WTC11 (cell line): ENCODE results near the gene MOV10L1. TPM values are rescaled to one million over a fixed set of nuclear protein-coding genes. Genes with fewer than 3 reads are reported as not detected.

Experiments
- ATAC-seq: fragments of 200-7000 bp; cut with Tn5 transposase; 2 replicates; pipeline ENCODE4 v1.10.0; 2021; ENCODE audit warnings: mild to moderate bottlenecking, moderate library complexity
- CTCF ChIA-PET: fragments of 300-600 bp; sonication (Branson Sonifier 250); formaldehyde crosslinking; loops from one replicate; lab custom pipeline; 2021; ENCODE audit warnings: antibody characterized with exemption; lab: Charles Lee
- POLR2A ChIA-PET: fragments of 350-600 bp; sonication (Branson Sonifier 250); formaldehyde crosslinking; loops from one replicate; lab custom pipeline; 2021; ENCODE audit warnings: antibody characterized with exemption; lab: Charles Lee
- DNase-seq: peaks from one replicate; pipeline ENCODE4 v3.0.0; 2021; ENCODE audit warnings: low spot score
- H3K27ac Mint-ChIP-seq: 2 replicates; pipeline ENCODE4 v1.8.0; 2021; ENCODE audit warnings: mixed read lengths
- H3K27me3 Mint-ChIP-seq: 2 replicates; pipeline ENCODE4 v1.8.0; 2021; ENCODE audit warnings: low read depth, mild to moderate bottlenecking, moderate library complexity, mixed read lengths
- H3K36me3 Mint-ChIP-seq: 2 replicates; pipeline ENCODE4 v1.8.0; 2021; ENCODE audit warnings: mixed read lengths
- H3K4me1 Mint-ChIP-seq: 2 replicates; pipeline ENCODE4 v1.8.0; 2022; ENCODE audit warnings: mixed read lengths
- H3K4me3 Mint-ChIP-seq: 2 replicates; pipeline ENCODE4 v1.8.0; 2021; ENCODE audit warnings: mild to moderate bottlenecking, moderate library complexity, mixed read lengths
- H3K9me3 Mint-ChIP-seq: 2 replicates; pipeline ENCODE4 v1.8.0; 2021; ENCODE audit warnings: mixed read lengths
- ATF2 ChIP-seq: sonication (generic); formaldehyde crosslinking; IDR thresholded peaks from 2 replicates; pipeline ENCODE4 v1.8.1; 2022; ENCODE audit warnings: low read depth, missing genetic modification reagents, borderline replicate concordance
- E2F5 ChIP-seq: sonication (generic); formaldehyde crosslinking; IDR thresholded peaks from 2 replicates; pipeline ENCODE4 v1.8.1; 2022; ENCODE audit warnings: mild to moderate bottlenecking, moderate library complexity, missing genetic modification reagents
- HMGA2 ChIP-seq: fragments of 250-450 bp; sonication (Bioruptor Pico); IDR thresholded peaks from 2 replicates; pipeline ENCODE4 v1.4.0; 2021; ENCODE audit warnings: mild to moderate bottlenecking, moderate library complexity
- IRF1 ChIP-seq: sonication (generic); formaldehyde crosslinking; IDR thresholded peaks from 2 replicates; pipeline ENCODE4 v1.8.0; 2023; ENCODE audit warnings: missing genetic modification reagents
- IRF2 ChIP-seq: sonication (generic); formaldehyde crosslinking; IDR thresholded peaks from 2 replicates; pipeline ENCODE4 v1.8.0; 2022; ENCODE audit warnings: low read depth, missing genetic modification reagents, borderline replicate concordance
- MLX ChIP-seq: sonication (generic); formaldehyde crosslinking; IDR thresholded peaks from 2 replicates; pipeline ENCODE4 v1.8.1; 2023; ENCODE audit warnings: mild to moderate bottlenecking, missing genetic modification reagents, moderate library complexity
- PREB ChIP-seq: sonication (generic); formaldehyde crosslinking; IDR thresholded peaks from 2 replicates; pipeline ENCODE4 v1.8.1; 2022; ENCODE audit warnings: mild to moderate bottlenecking, missing genetic modification reagents, moderate library complexity, borderline replicate concordance
- RELA ChIP-seq: sonication (generic); formaldehyde crosslinking; IDR thresholded peaks from 2 replicates; pipeline ENCODE4 v1.8.1; 2022; ENCODE audit warnings: missing genetic modification reagents, mild to moderate bottlenecking, borderline replicate concordance
- TCF7 ChIP-seq: sonication (generic); formaldehyde crosslinking; IDR thresholded peaks from 2 replicates; pipeline ENCODE4 v1.8.0; 2022; ENCODE audit warnings: mild to moderate bottlenecking, low read depth, missing genetic modification reagents, moderate library complexity
- TEAD4 ChIP-seq: sonication (generic); formaldehyde crosslinking; IDR thresholded peaks from 2 replicates; pipeline ENCODE4 v1.8.0; 2022; ENCODE audit warnings: mild to moderate bottlenecking, missing genetic modification reagents
- TP53 ChIP-seq: sonication (generic); formaldehyde crosslinking; IDR thresholded peaks from 2 replicates; pipeline ENCODE4 v1.8.1; 2023; ENCODE audit warnings: mild to moderate bottlenecking, missing genetic modification reagents
- USF1 ChIP-seq: sonication (generic); formaldehyde crosslinking; IDR thresholded peaks from 2 replicates; pipeline ENCODE4 v1.8.0; 2022; ENCODE audit warnings: mild to moderate bottlenecking, missing genetic modification reagents
- ZBTB21 ChIP-seq: sonication (generic); formaldehyde crosslinking; IDR thresholded peaks from 2 replicates; pipeline ENCODE4 v1.8.1; 2023; ENCODE audit warnings: mild to moderate bottlenecking, missing genetic modification reagents, borderline replicate concordance
- ZMAT4 ChIP-seq: fragments of 250-450 bp; sonication (Bioruptor Pico); IDR thresholded peaks from 2 replicates; pipeline ENCODE4 v1.9.0; 2021; ENCODE audit warnings: mild to moderate bottlenecking
- ZNF425 ChIP-seq: fragments of 250-450 bp; sonication (Bioruptor Pico); conservative IDR thresholded peaks from 2 replicates; pipeline ENCODE4 v1.9.0; 2021; ENCODE audit warnings: mild to moderate bottlenecking
- ZNF512 ChIP-seq: sonication (generic); formaldehyde crosslinking; IDR thresholded peaks from 2 replicates; pipeline ENCODE4 v1.8.1; 2022; ENCODE audit warnings: missing genetic modification reagents, borderline replicate concordance
- ZSCAN18 ChIP-seq: fragments of 250-450 bp; sonication (Bioruptor Pico); IDR thresholded peaks from 2 replicates; pipeline ENCODE4 v2.1.2; 2022; ENCODE audit warnings: mild to moderate bottlenecking, moderate library complexity
- total RNA-seq: library from RNA; stranded (reverse); gene quantifications from 3 replicates; pipeline ENCODE4 v1.2.3, GENCODE V29; 2021

Gene MOV10L1
- total RNA-seq, 1 experiment from 2014 or later: not detected

- TF ChIP-seq ZMAT4 (CRISPR knock-in tag) (no peak), RELA (no peak), IRF1 (no peak), TCF7 (CRISPR knock-in tag) (no peak), TEAD4 (CRISPR knock-in tag) (no peak)
- TF ChIP-seq, all 79 proteins: peak for 0
Observed at GRCh38 chr22:50190941-50191741, 101.3 kb downstream of the MOV10L1 start (continued).

GRCh38 chr22:50192436-50193204 is 102.8 kb downstream of the MOV10L1 start:
- peak overlapping the region; percentile 60; the same call in 1 of the 2 replicates for H3K27ac Mint-ChIP-seq
- POLR2A ChIA-PET: no interaction called here

GRCh38 chr22:50193621-50194020 is 103.8 kb downstream of the MOV10L1 start:
- no peak overlapping the region for H3K4me3 Mint-ChIP-seq
- CTCF ChIA-PET: no interaction called here
- POLR2A ChIA-PET: no interaction called here
- no peaks in the 10 kb centered on the region; the same call in 1 of the 2 replicates for H3K36me3 Mint-ChIP-seq
- no peak overlapping the region for H3K27ac Mint-ChIP-seq
- DNase-seq (no peak), ATAC-seq (no peak)
- peaks cover 13% of the 10 kb centered on the region for H3K4me1 Mint-ChIP-seq
- no peaks in the 10 kb centered on the region for H3K9me3 Mint-ChIP-seq
- H3K27me3 Mint-ChIP-seq: no peaks in the 10 kb centered on the region
- TF ChIP-seq ZNF512: no peak
- TF ChIP-seq E2F5 (CRISPR knock-in tag): no peak
- no peak for TF ChIP-seq MLX (CRISPR knock-in tag)
- TF ChIP-seq ZNF425 (CRISPR knock-in tag): no peak
- no peak for TF ChIP-seq IRF2 (CRISPR knock-in tag)
- no peak for TF ChIP-seq ATF2 (CRISPR knock-in tag)
- no peak for TF ChIP-seq PREB (CRISPR knock-in tag)

More at GRCh38 chr22:50192436-50193204, 102.8 kb downstream of the MOV10L1 start:
- Mint-ChIP-seq H3K9me3 (no peaks in the 10 kb centered on the region), H3K27me3 (no peaks in the 10 kb centered on the region), H3K4me1 (peaks cover 13% of the 10 kb centered on the region), H3K4me3 (no peak overlapping the region), H3K36me3 (no peaks in the 10 kb centered on the region; the same call in 1 of the 2 replicates)
- ATAC-seq (peak; percentile 17), DNase-seq (no peak)
- TF ChIP-seq ZBTB21 (CRISPR knock-in tag) (no peak), ZSCAN18 (no peak), USF1 (CRISPR knock-in tag) (no peak), HMGA2 (CRISPR knock-in tag) (no peak), TP53 (no peak)
- CTCF ChIA-PET: no interaction called here
